Inferior parietal cortex (tissue), 1 donor: ENCODE results near the gene SLFN14.
"Not testable (repeated sequence)": the region's sequence is repeated elsewhere in the genome, so short reads cannot be mapped to it uniquely, and the experiment has no call there.

Source experiments
- DNase-seq: peaks from one replicate; pipeline ENCODE4 v3.0.0-alpha.2; 2016; ENCODE audit errors: extremely low spot score

Gene SLFN14

GRCh38 chr17:35521654-35522256 lies 38.9 kb downstream of the SLFN14 start:
- not testable (repeated sequence) for DNase-seq

DNA sequence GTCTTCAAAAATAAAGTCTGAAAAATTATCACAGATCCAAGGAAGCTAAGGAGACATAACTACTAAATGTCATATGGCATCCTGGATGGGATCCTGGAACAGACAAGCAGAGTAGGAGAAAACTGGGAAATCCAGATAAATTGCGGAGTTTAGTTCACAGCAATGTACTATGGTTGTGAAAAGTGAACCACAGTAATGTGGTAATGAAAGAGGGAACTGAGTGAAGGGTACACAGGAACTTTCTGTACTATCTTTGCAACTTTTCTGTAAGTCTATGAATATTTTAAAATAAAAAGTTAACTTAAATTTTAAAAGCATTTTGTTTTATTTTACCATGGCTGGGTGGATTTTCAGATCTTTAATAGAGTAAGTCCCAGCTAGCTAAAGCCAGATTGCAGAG lies 39.5 kb downstream of the SLFN14 start:
- no peak for DNase-seq

- no peak for DNase-seq
Measured at GRCh38 chr17:35519906-35520442, 40.6 kb downstream of the SLFN14 start.

GRCh38 chr17:35519439-35519838 lies 41.2 kb downstream of the SLFN14 start:
- no peak for DNase-seq

DNA sequence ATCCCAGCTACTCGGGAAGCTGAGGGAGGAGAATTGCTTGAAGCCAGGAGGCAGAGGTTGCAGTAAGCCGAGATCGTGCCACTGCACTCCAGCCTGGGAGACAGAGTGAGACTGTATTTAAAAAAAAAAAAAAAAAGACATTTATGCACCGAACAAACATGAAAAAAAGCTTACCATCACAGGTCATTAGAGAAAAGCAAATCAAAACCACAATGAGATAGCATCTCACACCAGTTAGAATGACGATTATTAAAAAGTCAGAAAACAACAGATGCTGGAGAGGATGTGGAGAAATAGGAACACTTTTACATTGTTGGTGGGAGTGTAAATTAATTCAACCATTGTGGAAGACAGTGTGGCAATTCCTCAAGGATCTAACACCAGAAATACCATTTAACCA lies 42.2 kb downstream of the SLFN14 start:
- not testable (repeated sequence) for DNase-seq

DNA sequence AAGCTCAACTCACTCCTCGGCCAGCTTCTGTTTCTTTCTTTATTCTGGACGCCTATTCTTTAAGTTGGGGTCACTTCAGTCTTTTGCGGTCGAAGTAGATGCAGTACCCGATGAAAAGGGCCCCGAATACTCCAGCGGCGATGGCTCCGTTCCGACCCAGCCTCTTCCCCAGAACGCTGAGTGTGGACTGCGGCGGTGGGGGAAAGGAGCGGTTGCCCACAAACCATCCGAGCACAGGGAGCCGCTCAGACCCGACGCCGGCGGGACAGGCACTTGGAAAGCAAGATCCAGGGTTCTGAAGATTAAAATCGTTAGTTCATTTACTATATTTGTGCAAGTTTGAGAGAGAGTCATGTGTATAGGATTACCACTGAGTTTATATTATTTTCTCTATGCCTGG lies 45.6 kb downstream of the SLFN14 start:
- no peak for DNase-seq

DNA sequence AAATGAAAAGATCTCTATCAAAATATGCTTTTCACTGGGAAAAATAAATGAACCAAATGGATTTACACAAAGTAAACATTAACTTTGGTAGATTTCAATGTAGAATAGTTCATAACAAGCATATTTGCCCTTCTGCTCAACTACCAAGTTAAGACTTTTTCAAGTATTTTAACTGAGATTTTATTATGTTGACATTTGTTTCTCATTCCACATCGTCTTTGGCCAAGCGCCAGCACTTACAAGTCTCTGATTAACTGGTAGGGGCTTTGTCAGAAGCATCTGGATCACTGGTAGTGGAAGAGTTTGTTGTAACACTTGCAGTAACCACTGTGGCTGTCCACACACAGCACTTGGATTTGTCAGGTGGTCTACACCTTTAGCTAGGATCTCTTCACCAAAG lies 46.1 kb downstream of the SLFN14 start:
- no peak for DNase-seq
